SU-DHL-6 (cell line): ENCODE measurements around the gene FCHSD2.

Source experiments
- H2AFZ ChIP-seq: fragments of 200-600 bp; sonication (generic); 2 replicates; pipeline ENCODE4 v1.6.1; 2014; ENCODE audit warnings: low read depth, mild to moderate bottlenecking, moderate library complexity, mixed read lengths, antibody characterized with exemption, low read length; ENCODE audit not compliant: severe bottlenecking
- H3F3A ChIP-seq: fragments of 200-600 bp; shearing (Covaris generic); 2 replicates; pipeline ENCODE4 v1.6.0; 2016; ENCODE audit warnings: antibody characterized with exemption, mild to moderate bottlenecking; ENCODE audit not compliant: insufficient read depth
- H3K27ac ChIP-seq: fragments of 200-600 bp; sonication (generic); 2 replicates; pipeline ENCODE4 v1.5.1; 2016; ENCODE audit warnings: low read depth, mild to moderate bottlenecking, low read length, moderate library complexity, mixed read lengths
- H3K27me3 ChIP-seq: fragments of 200-600 bp; sonication (generic), shearing (Covaris generic); 2 replicates; pipeline ENCODE4 v1.6.0; 2014; ENCODE audit warnings: mild to moderate bottlenecking, low read length
- H3K36me3 ChIP-seq: fragments of 200-600 bp; sonication (generic); 2 replicates; pipeline ENCODE4 v1.6.1; 2014; ENCODE audit warnings: mild to moderate bottlenecking, low read length, mixed read lengths
- H3K4me2 ChIP-seq: fragments of 300-600, 200-600 bp; shearing (Covaris generic), sonication (generic); 2 replicates; pipeline ENCODE4 v1.6.0; 2014; ENCODE audit warnings: low read length, low read depth, mild to moderate bottlenecking; ENCODE audit not compliant: poor library complexity, severe bottlenecking
- H3K4me3 ChIP-seq: fragments of 200-600 bp; sonication (generic); 2 replicates; pipeline ENCODE4 v1.5.1; 2014; ENCODE audit warnings: antibody characterized with exemption, low read length, mild to moderate bottlenecking, mixed read lengths; ENCODE audit not compliant: insufficient read depth, poor library complexity, severe bottlenecking
- H3K79me2 ChIP-seq: fragments of 200-600 bp; sonication (generic); 2 replicates; pipeline ENCODE4 v1.6.1; 2014; ENCODE audit warnings: mild to moderate bottlenecking, low read length, moderate library complexity; ENCODE audit not compliant: insufficient read depth
- H3K9ac ChIP-seq: fragments of 200-600 bp; sonication (generic); 2 replicates; pipeline ENCODE4 v1.7.0; 2014; ENCODE audit warnings: mild to moderate bottlenecking, low read length
- H3K9me2 ChIP-seq: fragments of 200-600 bp; sonication (generic); replicated peaks from 2 replicates; pipeline ENCODE4 v1.6.1; 2014; ENCODE audit warnings: low read length; ENCODE audit not compliant: insufficient read depth
- H3K9me3 ChIP-seq: fragments of 200-600 bp; sonication (generic); 2 replicates; pipeline ENCODE4 v1.6.1; 2014; ENCODE audit warnings: low read length, mixed read lengths; ENCODE audit not compliant: insufficient read depth
- H4K20me1 ChIP-seq: fragments of 200-600 bp; sonication (generic); 2 replicates; pipeline ENCODE4 v1.6.1; 2014; ENCODE audit warnings: low read depth, mild to moderate bottlenecking, antibody characterized with exemption, low read length, moderate library complexity, mixed read lengths
- EZH2phosphoT487 ChIP-seq: fragments of 200-600 bp; sonication (generic), shearing (Covaris generic); conservative IDR thresholded peaks from 2 replicates; pipeline ENCODE4 v1.6.1; 2018; ENCODE audit warnings: mild to moderate bottlenecking, antibody characterized with exemption, low read length, moderate library complexity, mixed read lengths
- TF ChIP-seq, protein P1 (sequence below): fragments of 200-600 bp; sonication (generic); IDR thresholded peaks from one replicate; pipeline ENCODE4 v1.5.1; 2017; ENCODE audit warnings: antibody characterized with exemption, mild to moderate bottlenecking, low read length, moderate library complexity; ENCODE audit not compliant: insufficient read depth, poor library complexity, severe bottlenecking

FCHSD2 gene

DNA sequence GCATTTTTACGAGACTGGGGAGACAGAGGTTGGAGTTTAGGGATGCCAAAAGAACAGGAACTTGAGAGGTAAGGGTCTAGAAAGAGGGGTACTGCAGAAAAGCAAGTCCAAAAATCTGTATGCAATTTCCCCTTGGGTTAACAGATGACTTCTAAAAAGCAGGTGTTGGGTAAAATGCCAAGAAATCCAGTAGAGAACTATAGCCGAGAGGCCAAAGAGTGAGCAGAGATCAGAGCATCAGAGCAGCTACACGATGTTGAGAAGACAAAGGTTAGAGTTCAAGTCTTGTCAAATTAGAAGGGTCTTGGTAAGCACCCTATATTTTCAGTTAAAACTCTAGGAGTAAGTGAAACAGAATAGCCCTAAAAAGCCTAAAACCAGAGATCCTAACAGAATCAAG lies 145.2 kb downstream of the FCHSD2 start:
- H3K9me3 ChIP-seq = peaks cover 5% of the 10 kb centered on the region; the same call in 1 of the 2 replicates
- H4K20me1 ChIP-seq = no peaks in the 10 kb centered on the region
- peaks cover 20% of the 10 kb centered on the region; the same call in 1 of the 2 replicates for H3F3A ChIP-seq
- peak overlapping the region; percentile 45 for H3K27ac ChIP-seq
- H3K79me2 ChIP-seq = peaks cover 71% of the 10 kb centered on the region
- no peak overlapping the region for H3K9ac ChIP-seq
- H3K36me3 ChIP-seq = peaks cover 46% of the 10 kb centered on the region
- no peak overlapping the region for H3K4me3 ChIP-seq
- no peaks in the 10 kb centered on the region for H3K27me3 ChIP-seq
- no peak overlapping the region for H2AFZ ChIP-seq
- no peaks in the 10 kb centered on the region for H3K9me2 ChIP-seq
- peak overlapping the region; percentile 0 for H3K4me2 ChIP-seq
- TF ChIP-seq, protein P1, sequence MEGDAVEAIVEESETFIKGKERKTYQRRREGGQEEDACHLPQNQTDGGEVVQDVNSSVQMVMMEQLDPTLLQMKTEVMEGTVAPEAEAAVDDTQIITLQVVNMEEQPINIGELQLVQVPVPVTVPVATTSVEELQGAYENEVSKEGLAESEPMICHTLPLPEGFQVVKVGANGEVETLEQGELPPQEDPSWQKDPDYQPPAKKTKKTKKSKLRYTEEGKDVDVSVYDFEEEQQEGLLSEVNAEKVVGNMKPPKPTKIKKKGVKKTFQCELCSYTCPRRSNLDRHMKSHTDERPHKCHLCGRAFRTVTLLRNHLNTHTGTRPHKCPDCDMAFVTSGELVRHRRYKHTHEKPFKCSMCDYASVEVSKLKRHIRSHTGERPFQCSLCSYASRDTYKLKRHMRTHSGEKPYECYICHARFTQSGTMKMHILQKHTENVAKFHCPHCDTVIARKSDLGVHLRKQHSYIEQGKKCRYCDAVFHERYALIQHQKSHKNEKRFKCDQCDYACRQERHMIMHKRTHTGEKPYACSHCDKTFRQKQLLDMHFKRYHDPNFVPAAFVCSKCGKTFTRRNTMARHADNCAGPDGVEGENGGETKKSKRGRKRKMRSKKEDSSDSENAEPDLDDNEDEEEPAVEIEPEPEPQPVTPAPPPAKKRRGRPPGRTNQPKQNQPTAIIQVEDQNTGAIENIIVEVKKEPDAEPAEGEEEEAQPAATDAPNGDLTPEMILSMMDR = no peak
- TF ChIP-seq EZH2phosphoT487 = no peak

DNA sequence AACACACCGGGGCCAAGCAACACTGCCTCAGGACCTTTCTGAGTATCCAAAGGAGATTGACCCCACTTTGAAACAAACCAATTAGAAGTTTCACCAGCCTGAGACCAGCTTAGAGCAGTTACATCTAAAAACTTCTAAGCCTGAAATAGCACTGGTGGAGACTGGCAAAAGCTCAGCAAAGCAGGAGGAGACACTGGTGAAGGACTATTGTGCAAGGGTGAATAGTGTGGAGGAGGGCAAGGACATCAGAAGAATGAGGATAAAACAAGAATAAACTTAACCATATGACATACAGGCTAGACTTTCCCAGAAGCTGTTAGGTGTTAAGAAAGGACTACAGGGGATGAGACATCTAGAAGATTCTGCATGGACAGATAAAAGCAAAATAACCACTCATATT lies 152.4 kb downstream of the FCHSD2 start:
- Histone ChIP-seq H3F3A (peaks cover 7% of the 10 kb centered on the region), H3K4me2 (no peak overlapping the region), H3K9ac (no peak overlapping the region), H3K9me3 (peaks cover 5% of the 10 kb centered on the region; the same call in 1 of the 2 replicates), H2AFZ (no peak overlapping the region), H3K27ac (no peak overlapping the region), H4K20me1 (no peaks in the 10 kb centered on the region), H3K79me2 (peaks cover 25% of the 10 kb centered on the region), H3K27me3 (no peaks in the 10 kb centered on the region), H3K36me3 (peaks cover 48% of the 10 kb centered on the region), H3K4me3 (no peak overlapping the region), H3K9me2 (no peaks in the 10 kb centered on the region)
- no peak for TF ChIP-seq EZH2phosphoT487
- TF ChIP-seq, protein P1 = no peak

DNA sequence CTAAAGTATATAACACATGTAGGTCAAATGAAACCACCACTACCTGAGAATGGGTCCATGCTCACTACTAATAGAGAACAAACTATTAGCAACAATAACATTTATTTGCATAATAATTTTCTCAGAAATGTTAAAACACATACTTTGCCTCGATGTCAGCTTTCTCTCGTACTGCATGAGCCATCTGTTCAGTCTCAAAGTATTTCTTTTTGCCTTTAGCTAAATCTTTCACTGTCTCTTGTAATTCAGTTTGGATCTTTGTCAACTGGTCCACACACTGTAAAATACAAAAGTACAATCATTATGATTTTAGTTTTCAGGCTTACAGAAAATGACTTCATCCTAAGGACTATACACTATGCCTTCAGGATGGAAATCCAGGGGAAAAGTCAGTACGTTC lies 153.3 kb downstream of the FCHSD2 start:
- no peak overlapping the region for H3K27ac ChIP-seq
- no peak overlapping the region for H3K4me3 ChIP-seq
- H3K79me2 ChIP-seq = peaks cover 17% of the 10 kb centered on the region
- H3K4me2 ChIP-seq = no peak overlapping the region
- no peak overlapping the region for H2AFZ ChIP-seq
- no peaks in the 10 kb centered on the region for H3K9me3 ChIP-seq
- no peaks in the 10 kb centered on the region for H3K9me2 ChIP-seq
- H4K20me1 ChIP-seq = no peaks in the 10 kb centered on the region
- no peaks in the 10 kb centered on the region for H3K27me3 ChIP-seq
- peaks cover 7% of the 10 kb centered on the region for H3F3A ChIP-seq
- H3K36me3 ChIP-seq = peaks cover 48% of the 10 kb centered on the region
- no peak overlapping the region for H3K9ac ChIP-seq
- no peak for TF ChIP-seq EZH2phosphoT487

DNA sequence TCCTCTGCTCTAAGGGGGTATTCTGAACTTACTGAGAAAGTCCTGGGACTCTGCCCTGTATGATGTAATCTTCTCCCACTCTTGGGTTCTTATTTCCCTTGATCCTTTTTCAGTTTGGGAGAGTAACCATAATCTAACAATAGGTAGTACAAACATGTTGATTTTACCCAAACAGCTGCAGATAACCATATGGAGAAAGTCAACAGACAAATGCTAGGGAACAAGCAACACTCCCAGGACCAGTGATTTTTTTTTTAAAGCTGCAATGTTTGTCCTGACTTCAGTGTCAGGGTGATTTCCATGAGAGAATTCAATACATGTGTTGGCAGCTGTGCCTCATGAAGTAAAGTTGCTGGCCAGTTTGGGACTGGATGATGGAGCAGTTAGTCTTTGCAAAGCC lies 156.5 kb downstream of the FCHSD2 start:
- Histone ChIP-seq H3F3A (peaks cover 13% of the 10 kb centered on the region), H3K27ac (0 out of 2 replicates have a peak overlapping the region, but pooled peaks have one; percentile 1), H2AFZ (no peak overlapping the region), H3K9ac (no peak overlapping the region), H3K9me3 (no peaks in the 10 kb centered on the region), H3K9me2 (no peaks in the 10 kb centered on the region), H3K36me3 (peaks cover 67% of the 10 kb centered on the region), H3K79me2 (peaks cover 16% of the 10 kb centered on the region), H4K20me1 (no peaks in the 10 kb centered on the region), H3K4me2 (no peak overlapping the region), H3K27me3 (no peaks in the 10 kb centered on the region), H3K4me3 (no peak overlapping the region)
- TF ChIP-seq, protein P1 = no peak
- no peak for TF ChIP-seq EZH2phosphoT487
